ENCODE data around the gene UBE2G1.
"Not testable (repeated sequence)": the region's sequence is repeated elsewhere in the genome, so short reads cannot be mapped to it uniquely, and the experiment has no call there.

Gene UBE2G1

GRCh38 chr17:4258867-4259266 is 107.6 kb downstream of the UBE2G1 start:
- Histone ChIP-seq H3K9ac (ENCODE audit: low read length in 5 of 5) (no peak overlapping the region), H3K27ac (ENCODE audit: low read depth, low read length) (no peak overlapping the region), H3K4me1 (ENCODE audit: control insufficient read depth in 5 of 5, insufficient read depth in 5 of 5, low read length in 5 of 5) (peaks cover 5 to 21% (median 14%) of the 10 kb centered on the region in 5 donors), H3K27me3 (ENCODE audit: control insufficient read depth in 5 of 5, insufficient read depth in 4 of 5, low read length in 5 of 5) (no peaks in the 10 kb centered on the region), H3K9me3 (ENCODE audit: control insufficient read depth in 5 of 5, low read length in 5 of 5) (peaks cover 0 to 16% (median 11%) of the 10 kb centered on the region in 5 donors), H3K4me3 (ENCODE audit: low read depth in 1 of 5, low read length in 5 of 5) (no peak overlapping the region), H3K36me3 (ENCODE audit: control insufficient read depth in 5 of 5, insufficient read depth in 5 of 5, low read length in 5 of 5) (peaks cover 0 to 7% (median 0%) of the 10 kb centered on the region in 5 donors)

GRCh38 chr17:4256952-4257351 is 109.5 kb downstream of the UBE2G1 start:
- Histone ChIP-seq H3K27ac (ENCODE audit: low read depth, low read length) (no peak overlapping the region), H3K4me1 (ENCODE audit: control insufficient read depth in 5 of 5, insufficient read depth in 5 of 5, low read length in 5 of 5) (peaks cover under 1 to 8% (median 2%) of the 10 kb centered on the region in 5 donors), H3K36me3 (ENCODE audit: control insufficient read depth in 5 of 5, insufficient read depth in 5 of 5, low read length in 5 of 5) (peaks cover 0 to 7% (median 0%) of the 10 kb centered on the region in 5 donors), H3K27me3 (ENCODE audit: control insufficient read depth in 5 of 5, insufficient read depth in 4 of 5, low read length in 5 of 5) (no peaks in the 10 kb centered on the region), H3K4me3 (ENCODE audit: low read depth in 1 of 5, low read length in 5 of 5) (no peak overlapping the region), H3K9ac (ENCODE audit: low read length in 5 of 5) (no peak overlapping the region), H3K9me3 (ENCODE audit: control insufficient read depth in 5 of 5, low read length in 5 of 5) (peaks cover 0 to 16% (median 11%) of the 10 kb centered on the region in 5 donors)

GRCh38 chr17:4255271-4255670 is 111.2 kb downstream of the UBE2G1 start:
- H3K4me1 ChIP-seq (ENCODE audit: control insufficient read depth in 5 of 5, insufficient read depth in 5 of 5, low read length in 5 of 5); H3K36me3 ChIP-seq (ENCODE audit: control insufficient read depth in 5 of 5, insufficient read depth in 5 of 5, low read length in 5 of 5); H3K9ac ChIP-seq (ENCODE audit: low read length in 5 of 5); H3K27me3 ChIP-seq (ENCODE audit: control insufficient read depth in 5 of 5, insufficient read depth in 4 of 5, low read length in 5 of 5); H3K4me3 ChIP-seq (ENCODE audit: low read depth in 1 of 5, low read length in 5 of 5); H3K27ac ChIP-seq (ENCODE audit: low read depth, low read length): not testable (repeated sequence)
- peaks cover 0 to 16% (median 11%) of the 10 kb centered on the region in 5 donors for H3K9me3 ChIP-seq (ENCODE audit: control insufficient read depth in 5 of 5, low read length in 5 of 5)

- peaks cover 0 to 4% (median 0%) of the 10 kb centered on the region in 5 donors for H3K9me3 ChIP-seq (ENCODE audit: control insufficient read depth in 5 of 5, low read length in 5 of 5)
- H3K27me3 ChIP-seq (ENCODE audit: control insufficient read depth in 5 of 5, insufficient read depth in 4 of 5, low read length in 5 of 5), result no peaks in the 10 kb centered on the region
- no peak overlapping the region for H3K4me3 ChIP-seq (ENCODE audit: low read depth in 1 of 5, low read length in 5 of 5)
- H3K9ac ChIP-seq (ENCODE audit: low read length in 5 of 5), result no peak overlapping the region
- H3K36me3 ChIP-seq (ENCODE audit: control insufficient read depth in 5 of 5, insufficient read depth in 5 of 5, low read length in 5 of 5), result peaks cover 0 to 10% (median 7%) of the 10 kb centered on the region in 5 donors
- peaks cover 3 to 29% (median 23%) of the 10 kb centered on the region in 5 donors for H3K4me1 ChIP-seq (ENCODE audit: control insufficient read depth in 5 of 5, insufficient read depth in 5 of 5, low read length in 5 of 5)
- no peak overlapping the region for H3K27ac ChIP-seq (ENCODE audit: low read depth, low read length)
Measured at GRCh38 chr17:4250887-4251286, 115.6 kb downstream of the UBE2G1 start.

GRCh38 chr17:4249452-4250029 is 116.9 kb downstream of the UBE2G1 start:
- Histone ChIP-seq H3K27ac (ENCODE audit: low read depth, low read length) (no peak overlapping the region), H3K36me3 (ENCODE audit: control insufficient read depth in 5 of 5, insufficient read depth in 5 of 5, low read length in 5 of 5) (peaks cover 0 to 10% (median 7%) of the 10 kb centered on the region in 5 donors), H3K9ac (ENCODE audit: low read length in 5 of 5) (no peak overlapping the region), H3K9me3 (ENCODE audit: control insufficient read depth in 5 of 5, low read length in 5 of 5) (peaks cover 0 to 4% (median 0%) of the 10 kb centered on the region in 5 donors), H3K27me3 (ENCODE audit: control insufficient read depth in 5 of 5, insufficient read depth in 4 of 5, low read length in 5 of 5) (no peaks in the 10 kb centered on the region), H3K4me1 (ENCODE audit: control insufficient read depth in 5 of 5, insufficient read depth in 5 of 5, low read length in 5 of 5) (peaks cover 3 to 29% (median 23%) of the 10 kb centered on the region in 5 donors), H3K4me3 (ENCODE audit: low read depth in 1 of 5, low read length in 5 of 5) (no peak overlapping the region)

- no peaks in the 10 kb centered on the region for H3K9me3 ChIP-seq (ENCODE audit: control insufficient read depth in 5 of 5, low read length in 5 of 5)
- peaks cover 0 to 10% (median 7%) of the 10 kb centered on the region in 5 donors for H3K36me3 ChIP-seq (ENCODE audit: control insufficient read depth in 5 of 5, insufficient read depth in 5 of 5, low read length in 5 of 5)
- H3K27ac ChIP-seq (ENCODE audit: low read depth, low read length), result peak overlapping the region; percentile 59
- no peak overlapping the region for H3K4me3 ChIP-seq (ENCODE audit: low read depth in 1 of 5, low read length in 5 of 5)
- no peaks in the 10 kb centered on the region for H3K27me3 ChIP-seq (ENCODE audit: control insufficient read depth in 5 of 5, insufficient read depth in 4 of 5, low read length in 5 of 5)
- peaks cover 3 to 29% (median 23%) of the 10 kb centered on the region in 5 donors for H3K4me1 ChIP-seq (ENCODE audit: control insufficient read depth in 5 of 5, insufficient read depth in 5 of 5, low read length in 5 of 5)
- no peak overlapping the region for H3K9ac ChIP-seq (ENCODE audit: low read length in 5 of 5)
Measured at GRCh38 chr17:4248504-4249277, 117.8 kb downstream of the UBE2G1 start.

- H3K27ac ChIP-seq (ENCODE audit: low read depth, low read length), result no peak overlapping the region
- no peak overlapping the region for H3K4me3 ChIP-seq (ENCODE audit: low read depth in 1 of 5, low read length in 5 of 5)
- H3K9me3 ChIP-seq (ENCODE audit: control insufficient read depth in 5 of 5, low read length in 5 of 5), result no peaks in the 10 kb centered on the region
- H3K36me3 ChIP-seq (ENCODE audit: control insufficient read depth in 5 of 5, insufficient read depth in 5 of 5, low read length in 5 of 5), result peaks cover 0 to 13% (median 7%) of the 10 kb centered on the region in 5 donors
- peaks cover 3 to 29% (median 23%) of the 10 kb centered on the region in 5 donors for H3K4me1 ChIP-seq (ENCODE audit: control insufficient read depth in 5 of 5, insufficient read depth in 5 of 5, low read length in 5 of 5)
- no peak overlapping the region for H3K9ac ChIP-seq (ENCODE audit: low read length in 5 of 5)
- H3K27me3 ChIP-seq (ENCODE audit: control insufficient read depth in 5 of 5, insufficient read depth in 4 of 5, low read length in 5 of 5), result no peaks in the 10 kb centered on the region
Measured at GRCh38 chr17:4247971-4248388, 118.5 kb downstream of the UBE2G1 start.

- Histone ChIP-seq H3K27ac (ENCODE audit: low read depth, low read length) (no peak overlapping the region), H3K4me1 (ENCODE audit: control insufficient read depth in 5 of 5, insufficient read depth in 5 of 5, low read length in 5 of 5) (peaks cover 3 to 29% (median 23%) of the 10 kb centered on the region in 5 donors), H3K27me3 (ENCODE audit: control insufficient read depth in 5 of 5, insufficient read depth in 4 of 5, low read length in 5 of 5) (no peaks in the 10 kb centered on the region), H3K9me3 (ENCODE audit: control insufficient read depth in 5 of 5, low read length in 5 of 5) (no peaks in the 10 kb centered on the region), H3K4me3 (ENCODE audit: low read depth in 1 of 5, low read length in 5 of 5) (no peak overlapping the region), H3K36me3 (ENCODE audit: control insufficient read depth in 5 of 5, insufficient read depth in 5 of 5, low read length in 5 of 5) (peaks cover 0 to 14% (median 7%) of the 10 kb centered on the region in 5 donors), H3K9ac (ENCODE audit: low read length in 5 of 5) (no peak overlapping the region)
Measured at GRCh38 chr17:4247361-4247970, 119.0 kb downstream of the UBE2G1 start.

- H3K9me3 ChIP-seq (ENCODE audit: control insufficient read depth in 5 of 5, low read length in 5 of 5), result no peaks in the 10 kb centered on the region
- H3K4me1 ChIP-seq (ENCODE audit: control insufficient read depth in 5 of 5, insufficient read depth in 5 of 5, low read length in 5 of 5), result peaks cover 3 to 29% (median 23%) of the 10 kb centered on the region in 5 donors
- H3K36me3 ChIP-seq (ENCODE audit: control insufficient read depth in 5 of 5, insufficient read depth in 5 of 5, low read length in 5 of 5), result peaks cover 0 to 22% (median 10%) of the 10 kb centered on the region in 5 donors
- H3K4me3 ChIP-seq (ENCODE audit: low read depth in 1 of 5, low read length in 5 of 5), result no peak overlapping the region
- H3K27ac ChIP-seq (ENCODE audit: low read depth, low read length), result no peak overlapping the region
- no peaks in the 10 kb centered on the region for H3K27me3 ChIP-seq (ENCODE audit: control insufficient read depth in 5 of 5, insufficient read depth in 4 of 5, low read length in 5 of 5)
- no peak overlapping the region for H3K9ac ChIP-seq (ENCODE audit: low read length in 5 of 5)
Measured at GRCh38 chr17:4246674-4247073, 119.8 kb downstream of the UBE2G1 start.

- Histone ChIP-seq H3K4me1 (ENCODE audit: control insufficient read depth in 5 of 5, insufficient read depth in 5 of 5, low read length in 5 of 5) (no peaks in the 10 kb centered on the region), H3K9me3 (ENCODE audit: control insufficient read depth in 5 of 5, low read length in 5 of 5) (no peaks in the 10 kb centered on the region), H3K27ac (ENCODE audit: low read depth, low read length) (no peak overlapping the region), H3K27me3 (ENCODE audit: control insufficient read depth in 5 of 5, insufficient read depth in 4 of 5, low read length in 5 of 5) (no peaks in the 10 kb centered on the region), H3K9ac (ENCODE audit: low read length in 5 of 5) (no peak overlapping the region), H3K4me3 (ENCODE audit: low read depth in 1 of 5, low read length in 5 of 5) (no peak overlapping the region), H3K36me3 (ENCODE audit: control insufficient read depth in 5 of 5, insufficient read depth in 5 of 5, low read length in 5 of 5) (peaks cover 0 to 42% (median 27%) of the 10 kb centered on the region in 5 donors)
Measured at GRCh38 chr17:4241535-4241934, 124.9 kb downstream of the UBE2G1 start.
